Fibroblast of the aortic adventitia (primary cell): ENCODE measurements around the gene RXRA. TPM values are rescaled to one million over a fixed set of nuclear protein-coding genes. Genes with fewer than 3 reads are reported as not detected.

Experiments used
- DNase-seq: peaks from one replicate; pipeline ENCODE4 v3.0.0-alpha.2; 2010; ENCODE audit warnings: low read depth
- H3K4me3 ChIP-seq: 2 replicates; pipeline ENCODE4 v1.5.1; 2011; ENCODE audit warnings: low read depth, mild to moderate bottlenecking, control low read depth, low read length, moderate library complexity
- CTCF ChIP-seq: IDR thresholded peaks from 2 replicates; pipeline ENCODE4 v1.5.1; 2011; ENCODE audit warnings: mild to moderate bottlenecking, low read length, control low read depth, inconsistent platforms; ENCODE audit not compliant: insufficient read depth
- total RNA-seq: library from RNA; depleted of rRNA; stranded (reverse); fragments of >200 nt; gene quantifications from 2 replicates; pipeline ENCODE4 v1.2.3, GENCODE V29; 2012; ENCODE audit warnings: low replicate concordance

The RXRA gene
- total RNA-seq, 1 donor, result 20.9 TPM

- DNase-seq, result no peak
- no peak for TF ChIP-seq CTCF
- H3K4me3 ChIP-seq, result no peak overlapping the region
Measured at GRCh38 chr9:134330590-134330989, 4.3 kb downstream of the RXRA start.

GRCh38 chr9:134331186-134332025 is 5.2 kb downstream of the RXRA start:
- DNase-seq, result no peak
- TF ChIP-seq CTCF, result no peak
- no peak overlapping the region for H3K4me3 ChIP-seq

- DNase-seq, result no peak
- TF ChIP-seq CTCF, result no peak
- no peak overlapping the region for H3K4me3 ChIP-seq
Measured at GRCh38 chr9:134332266-134332665, 6.0 kb downstream of the RXRA start.

- DNase-seq, result no peak
- no peak for TF ChIP-seq CTCF
Measured at GRCh38 chr9:134332841-134333233, 6.6 kb downstream of the RXRA start.

GRCh38 chr9:134333234-134333873 is 7.1 kb downstream of the RXRA start:
- H3K4me3 ChIP-seq, result no peak overlapping the region
- peak; percentile 28 for DNase-seq
- no peak for TF ChIP-seq CTCF

More at GRCh38 chr9:134332841-134333233, 6.6 kb downstream of the RXRA start:
- no peak overlapping the region for H3K4me3 ChIP-seq

GRCh38 chr9:134333874-134334581 is 7.8 kb downstream of the RXRA start:
- no peak for DNase-seq
- no peak for TF ChIP-seq CTCF
- H3K4me3 ChIP-seq, result no peak overlapping the region
